Central memory CD8-positive, alpha-beta T cell (primary cell): ENCODE measurements around the gene MIER2.

Source experiments
- ATAC-seq: fragments of 150-1000 bp; cut with Tn5 transposase; replicated peaks from 2 replicates; pipeline ENCODE4 v1.10.0; 2022; ENCODE audit warnings: mild to moderate bottlenecking, moderate FRiP score, moderate number of reproducible peaks; ENCODE audit not compliant: poor library complexity, severe bottlenecking; ENCODE audit errors: extremely low read depth
- DNase-seq, 2 donors: peaks; one replicate each; pipeline ENCODE4 v3.0.0; 2021; ENCODE audit warnings: low spot score in 2 of 2
- H3K27ac Mint-ChIP-seq: one replicate; pipeline ENCODE4 v1.8.0; 2022; ENCODE audit warnings: low read depth, mild to moderate bottlenecking, moderate library complexity, mixed read lengths
- H3K27me3 Mint-ChIP-seq: one replicate; pipeline ENCODE4 v1.8.0; 2022; ENCODE audit warnings: mixed read lengths
- H3K36me3 Mint-ChIP-seq: one replicate; pipeline ENCODE4 v1.8.0; 2022; ENCODE audit warnings: mild to moderate bottlenecking, moderate library complexity, mixed read lengths; ENCODE audit not compliant: insufficient read depth
- H3K4me1 Mint-ChIP-seq: one replicate; pipeline ENCODE4 v1.8.0; 2022; ENCODE audit warnings: mixed read lengths
- H3K4me3 Mint-ChIP-seq: one replicate; pipeline ENCODE4 v1.8.0; 2022; ENCODE audit warnings: mild to moderate bottlenecking, moderate library complexity, mixed read lengths
- H3K9me3 Mint-ChIP-seq: one replicate; pipeline ENCODE4 v1.8.0; 2022; ENCODE audit warnings: mixed read lengths

Gene MIER2

DNA sequence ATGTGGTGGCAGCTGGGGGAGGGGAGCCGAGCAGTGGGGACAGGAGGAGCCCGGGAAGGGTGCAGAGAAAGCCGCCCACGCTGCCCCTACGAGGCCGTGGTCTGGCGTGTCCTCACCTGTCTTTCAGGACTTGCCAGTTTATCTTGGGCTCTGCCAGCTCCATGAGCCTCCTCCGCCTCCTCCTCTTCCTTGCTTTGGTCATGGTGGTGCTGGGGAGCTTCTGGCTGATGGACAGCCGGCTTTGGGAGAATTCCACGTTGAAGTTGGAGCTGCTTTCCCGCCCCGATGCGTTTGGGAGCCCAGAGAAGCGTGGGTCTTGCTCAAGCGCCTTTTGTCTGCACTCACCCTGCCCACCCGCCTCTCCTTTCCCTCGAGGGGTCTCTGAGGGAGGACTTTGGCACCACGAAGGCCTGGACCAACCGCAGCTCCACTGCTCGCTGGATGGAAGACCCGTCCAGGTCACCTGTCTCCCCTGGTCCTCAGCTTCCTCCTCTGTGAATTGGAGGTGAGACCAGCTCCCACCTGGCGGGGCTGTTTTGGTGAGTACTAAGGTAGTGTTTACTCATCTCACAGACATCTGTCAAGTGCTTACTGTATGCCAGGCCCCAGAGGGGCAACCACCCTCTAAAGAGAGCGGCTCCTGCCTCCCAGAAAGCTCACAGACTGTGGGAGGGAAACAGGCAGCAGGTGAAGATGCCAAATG lies 29.7 kb upstream of the MIER2 start:
- Mint-ChIP-seq H3K27me3 (peaks cover 49% of the 10 kb centered on the region), H3K36me3 (peaks cover 1% of the 10 kb centered on the region), H3K4me3 (no peak overlapping the region), H3K9me3 (no peaks in the 10 kb centered on the region), H3K27ac (no peak overlapping the region), H3K4me1 (peaks cover 5% of the 10 kb centered on the region)
- ATAC-seq (no peak), DNase-seq (no peak)

DNA sequence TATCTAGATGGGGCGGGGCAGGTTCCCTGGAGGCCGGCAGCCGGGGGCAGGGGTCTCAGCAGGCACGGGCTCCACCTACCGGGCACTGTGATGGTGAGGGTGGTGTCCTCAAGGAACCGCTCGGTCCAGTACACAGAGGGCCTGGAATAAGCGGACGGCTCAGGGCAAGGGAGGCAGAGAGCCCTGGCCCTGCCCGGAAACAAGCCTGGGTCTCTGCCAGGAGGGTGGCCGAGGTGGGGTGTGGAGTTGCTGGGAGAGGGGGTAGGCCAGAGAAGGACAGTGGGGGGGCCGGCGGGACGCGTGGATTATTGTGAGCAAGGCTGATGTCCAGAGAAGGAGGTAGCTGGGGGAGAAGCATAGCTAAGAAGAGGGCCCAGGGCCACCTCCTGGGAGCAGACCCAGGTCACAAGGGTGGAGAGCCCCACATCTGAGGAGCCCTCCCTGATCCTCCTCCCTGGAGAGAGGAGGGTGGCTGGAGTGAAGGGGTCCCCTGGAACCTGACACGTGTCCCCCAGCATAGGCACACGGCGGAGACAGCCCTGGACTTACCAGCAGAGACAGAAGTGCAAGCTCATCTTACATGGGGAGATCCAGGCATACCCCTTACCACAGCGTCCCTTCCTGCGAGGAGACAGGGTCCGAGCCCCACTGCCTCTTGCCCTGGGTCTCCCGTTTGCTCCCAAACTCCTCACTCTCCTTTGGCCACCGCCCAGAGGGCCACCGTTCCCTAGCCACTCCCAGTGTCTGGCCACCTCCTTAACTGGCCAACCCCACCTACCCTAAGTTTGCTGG lies 29.0 kb upstream of the MIER2 start:
- DNase-seq (no peak), ATAC-seq (no peak)
- Mint-ChIP-seq H3K4me3 (no peak overlapping the region), H3K27ac (no peak overlapping the region), H3K27me3 (peaks cover 56% of the 10 kb centered on the region), H3K36me3 (peaks cover 1% of the 10 kb centered on the region), H3K9me3 (no peaks in the 10 kb centered on the region), H3K4me1 (peaks cover 5% of the 10 kb centered on the region)

GRCh38 chr19:372306-372890 lies 27.8 kb upstream of the MIER2 start:
- DNase-seq, result no peak
- Mint-ChIP-seq H3K4me1 (no peaks in the 10 kb centered on the region), H3K9me3 (no peaks in the 10 kb centered on the region), H3K27ac (no peak overlapping the region), H3K4me3 (no peak overlapping the region), H3K36me3 (no peaks in the 10 kb centered on the region), H3K27me3 (peaks cover 68% of the 10 kb centered on the region)
- ATAC-seq, result no peak

DNA sequence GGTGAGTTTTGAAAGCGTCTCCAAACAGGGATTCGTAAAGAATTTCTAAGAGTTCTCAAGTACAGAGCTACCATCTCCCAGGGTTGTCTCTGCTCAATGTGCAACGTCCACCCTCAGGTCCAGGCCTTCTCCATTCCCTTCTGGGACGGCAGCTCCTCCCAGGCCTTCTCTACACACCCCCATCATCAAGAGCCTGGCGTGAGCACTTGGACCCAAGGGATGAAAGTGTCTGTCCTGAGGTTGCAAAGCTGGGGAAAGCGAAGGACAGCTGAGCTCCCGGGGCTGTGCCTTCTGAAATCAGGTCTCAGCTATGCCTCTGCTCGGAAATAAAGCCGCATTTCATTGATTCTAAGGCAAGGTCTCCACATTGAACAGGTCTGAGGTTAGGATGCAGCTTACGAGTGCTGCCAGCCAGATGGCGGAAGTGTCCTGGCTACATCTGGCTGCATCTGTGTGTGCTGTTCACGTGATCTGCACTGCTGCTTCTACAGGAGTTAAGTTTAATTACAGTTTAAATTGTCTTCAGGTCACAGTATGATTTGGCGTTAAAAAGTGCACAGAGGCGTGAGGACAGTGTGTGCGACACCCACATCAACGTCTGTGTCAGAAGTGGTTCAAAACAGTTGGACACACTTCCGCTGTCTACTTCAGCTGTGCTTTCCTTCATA lies 27.0 kb upstream of the MIER2 start:
- ATAC-seq, result no peak
- no peak for DNase-seq
- Mint-ChIP-seq H3K27me3 (peaks cover 76% of the 10 kb centered on the region), H3K4me3 (no peak overlapping the region), H3K9me3 (no peaks in the 10 kb centered on the region), H3K36me3 (no peaks in the 10 kb centered on the region), H3K4me1 (no peaks in the 10 kb centered on the region), H3K27ac (no peak overlapping the region)

- Mint-ChIP-seq H3K27ac (no peak overlapping the region), H3K27me3 (peaks cover 75% of the 10 kb centered on the region), H3K4me1 (no peaks in the 10 kb centered on the region), H3K4me3 (no peak overlapping the region), H3K9me3 (no peaks in the 10 kb centered on the region), H3K36me3 (no peaks in the 10 kb centered on the region)
- DNase-seq (no peak), ATAC-seq (no peak)
Observed at GRCh38 chr19:370641-371330, 26.2 kb upstream of the MIER2 start.

DNA sequence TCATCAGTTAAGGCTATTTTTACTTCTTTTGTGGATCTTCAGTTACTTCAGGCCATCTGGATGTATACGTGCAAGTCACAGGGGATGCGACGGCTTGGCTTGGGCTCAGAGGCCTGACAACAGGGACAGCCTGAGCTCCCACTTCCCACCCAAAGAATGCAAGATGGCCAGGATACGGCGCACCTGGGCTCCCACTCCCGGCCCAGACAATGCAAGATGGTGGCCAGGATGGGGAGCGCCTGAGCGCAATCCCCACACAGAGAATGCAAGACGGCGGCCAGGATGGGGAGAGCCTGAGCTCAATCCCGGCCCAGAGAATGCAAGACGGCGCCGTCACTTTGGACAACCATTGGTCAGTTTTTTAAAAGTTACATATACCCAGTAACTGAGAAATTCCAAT lies 25.3 kb upstream of the MIER2 start:
- DNase-seq (no peak), ATAC-seq (no peak)
- no peaks in the 10 kb centered on the region for H3K4me1 Mint-ChIP-seq
- no peaks in the 10 kb centered on the region for H3K9me3 Mint-ChIP-seq
- no peak overlapping the region for H3K4me3 Mint-ChIP-seq
- no peak overlapping the region for H3K27ac Mint-ChIP-seq
- peaks cover 72% of the 10 kb centered on the region for H3K27me3 Mint-ChIP-seq
- H3K36me3 Mint-ChIP-seq, result no peaks in the 10 kb centered on the region

- ATAC-seq (no peak), DNase-seq (no peak)
- no peaks in the 10 kb centered on the region for H3K36me3 Mint-ChIP-seq
- H3K4me3 Mint-ChIP-seq, result no peak overlapping the region
- H3K27ac Mint-ChIP-seq, result no peak overlapping the region
- H3K27me3 Mint-ChIP-seq, result peaks cover 71% of the 10 kb centered on the region
- H3K9me3 Mint-ChIP-seq, result no peaks in the 10 kb centered on the region
- H3K4me1 Mint-ChIP-seq, result no peaks in the 10 kb centered on the region
Observed at GRCh38 chr19:369256-369655, 24.7 kb upstream of the MIER2 start.

- H3K9me3 Mint-ChIP-seq, result no peaks in the 10 kb centered on the region
- H3K4me3 Mint-ChIP-seq, result no peak overlapping the region
- DNase-seq (no peak), ATAC-seq (no peak)
- H3K27me3 Mint-ChIP-seq, result peaks cover 64% of the 10 kb centered on the region
- H3K27ac Mint-ChIP-seq, result no peak overlapping the region
- H3K4me1 Mint-ChIP-seq, result no peaks in the 10 kb centered on the region
- H3K36me3 Mint-ChIP-seq, result no peaks in the 10 kb centered on the region
Observed at GRCh38 chr19:368630-369024, 24.0 kb upstream of the MIER2 start.

DNA sequence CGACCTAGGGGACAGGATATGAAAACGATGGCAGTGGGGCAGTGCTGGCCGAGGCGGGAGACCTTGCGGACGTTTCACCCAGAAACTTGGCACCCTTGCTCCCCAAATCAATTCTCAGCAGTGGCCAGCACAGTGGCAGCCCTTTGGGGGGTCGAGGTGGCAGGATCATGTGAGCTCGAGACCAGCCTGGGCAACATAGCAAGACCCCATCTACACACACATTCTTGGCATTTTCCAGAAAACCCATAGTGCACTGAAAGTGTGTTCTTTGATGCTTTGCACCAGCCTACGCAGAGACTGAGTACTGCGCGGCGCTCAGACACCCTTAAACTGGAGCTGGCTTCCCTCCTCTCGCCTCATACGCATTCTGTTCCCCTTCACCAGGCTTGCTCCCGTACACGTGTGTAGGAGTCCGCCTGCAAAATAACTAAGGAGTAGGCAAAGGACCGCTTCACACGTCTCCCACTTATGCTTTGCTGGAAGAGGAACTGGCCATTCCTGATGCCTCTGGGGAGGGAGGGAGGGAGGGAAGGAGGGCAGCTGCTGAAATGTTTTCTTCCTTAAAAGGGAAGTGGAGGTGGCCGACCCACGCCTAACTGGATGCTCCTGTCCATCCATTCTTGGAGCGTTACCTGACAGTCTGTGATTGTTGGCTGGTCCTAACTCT lies 23.5 kb upstream of the MIER2 start:
- Mint-ChIP-seq H3K27ac (no peak overlapping the region), H3K4me3 (no peak overlapping the region), H3K27me3 (peaks cover 60% of the 10 kb centered on the region), H3K4me1 (no peaks in the 10 kb centered on the region), H3K9me3 (no peaks in the 10 kb centered on the region), H3K36me3 (no peaks in the 10 kb centered on the region)
- ATAC-seq (no peak), DNase-seq (no peak)

- Mint-ChIP-seq H3K4me1 (no peaks in the 10 kb centered on the region), H3K27ac (no peak overlapping the region), H3K27me3 (peaks cover 60% of the 10 kb centered on the region), H3K4me3 (no peak overlapping the region), H3K36me3 (no peaks in the 10 kb centered on the region), H3K9me3 (no peaks in the 10 kb centered on the region)
- DNase-seq (no peak), ATAC-seq (no peak)
Observed at GRCh38 chr19:367561-367960, 23.0 kb upstream of the MIER2 start.

GRCh38 chr19:366951-367350 lies 22.4 kb upstream of the MIER2 start:
- peaks cover 59% of the 10 kb centered on the region for H3K27me3 Mint-ChIP-seq
- H3K27ac Mint-ChIP-seq, result no peak overlapping the region
- no peaks in the 10 kb centered on the region for H3K9me3 Mint-ChIP-seq
- DNase-seq, result no peak
- H3K4me3 Mint-ChIP-seq, result no peak overlapping the region
- no peak for ATAC-seq
- no peaks in the 10 kb centered on the region for H3K4me1 Mint-ChIP-seq
- no peaks in the 10 kb centered on the region for H3K36me3 Mint-ChIP-seq
